AG04449 (cell line): ENCODE measurements around the gene C1orf115.
"Not testable (repeated sequence)": the region's sequence is repeated elsewhere in the genome, so short reads cannot be mapped to it uniquely, and the experiment has no call there.

Experiments
- CTCF ChIA-PET: fragments of 350-600 bp; formaldehyde crosslinking; extraction: SDS; loops from one replicate; lab custom pipeline; 2021; ENCODE audit warnings: antibody characterized with exemption; lab: Yijun Ruan, JAX
- POLR2A ChIA-PET: fragments of 400-600, 350-600 bp; formaldehyde crosslinking; extraction: SDS; loops from one replicate; lab custom pipeline; 2020; ENCODE audit warnings: antibody characterized with exemption, inconsistent platforms; lab: Yijun Ruan, JAX
- DNase-seq: peaks from one replicate; pipeline ENCODE4 v3.0.0-alpha.2; 2010; ENCODE audit warnings: low read depth, low spot score
- H3K4me3 ChIP-seq: 2 replicates; pipeline ENCODE4 v1.5.1; 2011; ENCODE audit warnings: low read depth, mild to moderate bottlenecking, control low read depth, low read length
- CTCF ChIP-seq: IDR thresholded peaks from one replicate; pipeline ENCODE4 v1.5.1; 2011; ENCODE audit warnings: mild to moderate bottlenecking, moderate library complexity, low read length, control low read depth, inconsistent platforms; ENCODE audit not compliant: insufficient read depth; ENCODE audit errors: missing control alignments

Gene C1orf115

GRCh38 chr1:220727519-220727918, 37.4 kb downstream of the C1orf115 start:
- TF ChIP-seq CTCF, result no peak
- no peak for DNase-seq
- ChIA-PET POLR2A (no interaction called here), CTCF (interaction anchor here (1.5 kb wide), 1 partner anchor 48 kb away, joined by 7 read pairs; no protein-coding TSS in a partner anchor)
- no peak overlapping the region for H3K4me3 ChIP-seq

- ChIA-PET POLR2A (no interaction called here), CTCF (no interaction called here)
- no peak overlapping the region for H3K4me3 ChIP-seq
- DNase-seq, result no peak
- no peak for TF ChIP-seq CTCF
Observed at GRCh38 chr1:220730486-220730885, 40.3 kb downstream of the C1orf115 start.

- ChIA-PET CTCF (interaction anchor here (1.0 to 1.8 kb wide), 3 partner anchors 9 to 543 kb away, joined by 3 to 16 read pairs (median 10); no protein-coding TSS in a partner anchor), POLR2A (no interaction called here)
- no peak for DNase-seq
- no peak overlapping the region for H3K4me3 ChIP-seq
- TF ChIP-seq CTCF, result no peak
Observed at GRCh38 chr1:220732137-220732536, 42.0 kb downstream of the C1orf115 start.

- H3K4me3 ChIP-seq, result no peak overlapping the region
- POLR2A ChIA-PET, result no interaction called here
Observed at GRCh38 chr1:220732621-220733020, 42.5 kb downstream of the C1orf115 start.

GRCh38 chr1:220733086-220733601, 43.0 kb downstream of the C1orf115 start:
- ChIA-PET CTCF (interaction anchor here (0.6 to 3.2 kb wide), 35 partner anchors 9 to 519 kb away, joined by 3 to 42 read pairs (median 4); partner anchors contain the start of genes MTARC1 and MTARC2), POLR2A (no interaction called here)
- peak; percentile 71 for TF ChIP-seq CTCF
- peak; percentile 56 for DNase-seq
- H3K4me3 ChIP-seq, result no peak overlapping the region

More at GRCh38 chr1:220732621-220733020, 42.5 kb downstream of the C1orf115 start:
- CTCF ChIA-PET, result interaction anchor here (0.8 to 3.2 kb wide), 24 partner anchors 9 to 518 kb away, joined by 3 to 42 read pairs (median 7); partner anchors contain the start of genes MTARC1 and MTARC2
- TF ChIP-seq CTCF, result no peak
- no peak for DNase-seq

- ChIA-PET CTCF (interaction anchor here (0.8 to 3.2 kb wide), 15 partner anchors 9 to 520 kb away, joined by 3 to 42 read pairs (median 7); partner anchors contain the start of gene MTARC2), POLR2A (interaction anchor here (0.6 kb wide), 1 partner anchor 89 kb away, joined by 3 read pairs; no protein-coding TSS in a partner anchor)
- DNase-seq, result peak; percentile 46
- no peak overlapping the region for H3K4me3 ChIP-seq
- no peak for TF ChIP-seq CTCF
Observed at GRCh38 chr1:220734571-220735326, 44.6 kb downstream of the C1orf115 start.

GRCh38 chr1:220736283-220736682, 46.1 kb downstream of the C1orf115 start:
- H3K4me3 ChIP-seq, CTCF ChIA-PET, POLR2A ChIA-PET, DNase-seq: not testable (repeated sequence)
